NB4 (cell line): ENCODE measurements around the gene ZNF865.

ENCODE experiments used
- DNase-seq: peaks from one replicate; pipeline ENCODE4 v3.0.0; 2010; ENCODE audit warnings: low read depth
- H3K4me3 ChIP-seq: one replicate; pipeline ENCODE4 v1.5.1; 2011; ENCODE audit warnings: mild to moderate bottlenecking, low read depth, low read length, moderate library complexity
- MYC ChIP-seq: IDR thresholded peaks from 2 replicates; pipeline ENCODE4 v1.6.1; 2011; ENCODE audit warnings: low read depth, low read length
- POLR2A ChIP-seq: IDR thresholded peaks from 2 replicates; pipeline ENCODE4 v1.6.1; 2011; ENCODE audit warnings: mild to moderate bottlenecking; ENCODE audit not compliant: insufficient read length; ENCODE audit errors: extremely low read depth
- TF ChIP-seq, protein P1 (sequence below): IDR thresholded peaks from one replicate; pipeline ENCODE4 v1.5.1; 2012; ENCODE audit warnings: low read depth, low read length
- TF ChIP-seq, protein P2 (sequence below): IDR thresholded peaks from 2 replicates; pipeline ENCODE4 v1.6.1; 2011; ENCODE audit warnings: low read depth, low read length

The ZNF865 gene

DNA sequence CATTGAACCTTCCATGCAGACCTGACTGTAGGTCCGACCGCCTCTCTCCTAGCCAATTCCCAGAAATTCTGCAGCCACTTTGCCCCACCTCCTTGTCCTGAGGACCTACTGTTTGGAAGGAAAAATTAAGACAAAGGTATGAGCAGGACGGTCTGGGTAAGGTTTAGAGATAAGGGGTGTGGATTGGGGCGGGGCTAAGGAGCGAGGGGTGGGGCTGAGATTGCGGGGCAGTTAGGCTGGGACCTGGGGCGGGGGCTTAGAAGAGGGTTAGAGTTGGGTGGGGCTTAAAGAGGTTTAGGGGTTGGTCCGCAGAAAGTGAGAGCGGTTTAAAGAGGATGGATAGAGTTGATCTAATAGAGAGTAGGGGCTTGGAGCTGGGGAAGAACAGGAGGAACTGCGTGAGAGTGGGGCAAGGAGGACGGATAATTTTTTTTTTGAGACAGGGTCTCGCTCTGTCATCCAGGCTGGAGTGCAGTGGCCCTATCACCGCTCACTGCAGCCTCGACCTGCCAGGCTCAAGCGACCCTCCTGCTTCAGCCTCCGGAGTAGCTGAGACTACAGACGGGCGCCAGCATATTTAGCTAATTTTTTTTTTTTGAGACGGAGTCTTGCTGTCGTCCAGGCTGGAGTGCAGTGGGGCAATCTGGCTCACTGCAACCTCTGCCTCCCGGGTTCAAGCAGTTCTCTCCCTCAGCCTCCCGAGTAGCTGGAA is 1.7 kb upstream of the ZNF865 start:
- DNase-seq = no peak
- no peak overlapping the region for H3K4me3 ChIP-seq
- TF ChIP-seq, protein P1, sequence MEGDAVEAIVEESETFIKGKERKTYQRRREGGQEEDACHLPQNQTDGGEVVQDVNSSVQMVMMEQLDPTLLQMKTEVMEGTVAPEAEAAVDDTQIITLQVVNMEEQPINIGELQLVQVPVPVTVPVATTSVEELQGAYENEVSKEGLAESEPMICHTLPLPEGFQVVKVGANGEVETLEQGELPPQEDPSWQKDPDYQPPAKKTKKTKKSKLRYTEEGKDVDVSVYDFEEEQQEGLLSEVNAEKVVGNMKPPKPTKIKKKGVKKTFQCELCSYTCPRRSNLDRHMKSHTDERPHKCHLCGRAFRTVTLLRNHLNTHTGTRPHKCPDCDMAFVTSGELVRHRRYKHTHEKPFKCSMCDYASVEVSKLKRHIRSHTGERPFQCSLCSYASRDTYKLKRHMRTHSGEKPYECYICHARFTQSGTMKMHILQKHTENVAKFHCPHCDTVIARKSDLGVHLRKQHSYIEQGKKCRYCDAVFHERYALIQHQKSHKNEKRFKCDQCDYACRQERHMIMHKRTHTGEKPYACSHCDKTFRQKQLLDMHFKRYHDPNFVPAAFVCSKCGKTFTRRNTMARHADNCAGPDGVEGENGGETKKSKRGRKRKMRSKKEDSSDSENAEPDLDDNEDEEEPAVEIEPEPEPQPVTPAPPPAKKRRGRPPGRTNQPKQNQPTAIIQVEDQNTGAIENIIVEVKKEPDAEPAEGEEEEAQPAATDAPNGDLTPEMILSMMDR = no peak
- TF ChIP-seq, protein P2, sequence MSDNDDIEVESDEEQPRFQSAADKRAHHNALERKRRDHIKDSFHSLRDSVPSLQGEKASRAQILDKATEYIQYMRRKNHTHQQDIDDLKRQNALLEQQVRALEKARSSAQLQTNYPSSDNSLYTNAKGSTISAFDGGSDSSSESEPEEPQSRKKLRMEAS = no peak
- no peak for TF ChIP-seq MYC
- no peak for TF ChIP-seq POLR2A

DNA sequence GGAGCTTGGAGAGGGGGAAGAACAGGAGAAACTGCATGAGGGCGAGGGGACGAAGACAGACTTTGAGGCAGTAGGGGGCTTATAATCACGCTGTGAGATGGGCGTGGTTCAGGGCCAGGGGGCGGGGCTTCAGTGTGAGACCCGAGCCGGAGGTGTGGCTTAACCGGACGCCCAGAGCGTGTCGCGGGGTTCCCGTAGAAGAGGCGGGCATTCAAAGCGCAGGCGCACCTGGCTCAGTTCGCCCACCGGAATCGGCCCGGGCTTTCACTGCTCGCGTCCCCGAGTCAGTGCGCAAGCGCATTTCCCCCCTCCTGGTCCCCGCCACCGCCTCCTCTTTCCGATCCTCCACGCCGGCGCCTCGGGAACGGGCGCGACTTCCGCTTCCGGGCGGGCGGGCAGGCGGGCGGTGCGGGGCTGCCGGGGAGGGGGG is 225 bp upstream of the ZNF865 start:
- TF ChIP-seq, protein P2 = peak; percentile 49
- no peak for TF ChIP-seq MYC
- TF ChIP-seq, protein P1 = no peak
- peak; percentile 92 for DNase-seq
- peak overlapping the region; percentile 56 for H3K4me3 ChIP-seq

DNA sequence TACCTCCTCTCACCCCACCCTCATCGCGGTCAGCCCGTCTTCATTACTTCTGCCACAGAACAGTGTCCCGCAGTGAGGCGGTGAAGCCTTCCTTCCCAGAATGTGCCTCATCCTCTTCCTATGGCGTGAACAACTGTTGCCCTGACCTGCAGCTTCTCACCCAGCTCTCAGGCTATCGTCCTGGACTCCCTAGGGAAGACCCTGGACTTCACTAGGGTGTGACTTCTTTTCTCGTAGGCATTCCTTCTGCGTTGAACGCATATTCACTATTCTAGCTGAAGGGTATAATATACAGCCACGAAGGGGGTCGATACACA is 982 bp downstream of the ZNF865 start:
- TF ChIP-seq, protein P1 = no peak
- no peak for TF ChIP-seq POLR2A
- TF ChIP-seq, protein P2 = no peak
- TF ChIP-seq MYC = no peak
- no peak for DNase-seq
- H3K4me3 ChIP-seq = peak overlapping the region; percentile 75

DNA sequence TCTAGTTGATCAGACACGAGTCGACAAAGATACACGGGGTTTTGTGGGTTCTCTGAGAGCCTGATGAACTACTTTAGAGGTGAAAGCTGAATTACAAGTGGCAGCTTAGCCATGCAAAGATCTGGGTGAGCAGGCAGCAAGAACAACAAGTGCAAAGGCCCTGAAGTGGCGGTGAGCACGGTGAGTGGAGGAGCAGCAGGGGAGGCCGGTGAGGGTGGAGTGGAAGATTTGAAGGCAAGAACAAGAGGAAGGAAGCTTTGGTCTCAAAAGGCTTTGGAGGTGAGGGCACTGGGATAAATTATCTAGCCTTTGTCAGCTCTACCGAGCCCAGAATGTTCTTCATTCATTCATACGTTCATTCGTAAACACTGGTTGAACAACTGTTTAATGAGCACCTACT is 1.4 kb downstream of the ZNF865 start:
- TF ChIP-seq, protein P1 = no peak
- no peak for TF ChIP-seq POLR2A
- TF ChIP-seq MYC = no peak
- TF ChIP-seq, protein P2 = no peak
- DNase-seq = no peak
- H3K4me3 ChIP-seq = peak overlapping the region; percentile 75

DNA sequence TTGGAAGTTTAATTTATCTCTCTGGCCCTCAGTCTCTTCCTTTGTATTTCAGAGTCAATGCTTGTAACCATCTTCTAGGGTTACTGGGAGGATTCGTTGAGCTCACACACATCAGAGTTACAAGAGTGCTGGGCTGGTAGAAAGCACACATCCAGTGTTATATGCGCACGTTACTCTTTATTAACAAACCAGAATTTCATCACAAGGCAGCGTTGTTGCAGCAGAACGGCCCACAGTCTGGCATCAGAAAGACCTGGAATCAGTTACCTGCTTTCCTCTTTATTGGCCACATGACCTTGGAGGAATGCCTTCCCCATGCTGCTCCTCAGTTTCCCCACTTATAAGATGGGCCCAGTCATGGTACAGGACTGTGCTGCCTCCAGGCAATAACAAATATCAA is 3.9 kb downstream of the ZNF865 start:
- no peak overlapping the region for H3K4me3 ChIP-seq
- no peak for DNase-seq
- TF ChIP-seq, protein P2 = no peak
- no peak for TF ChIP-seq MYC
- TF ChIP-seq, protein P1 = no peak
